ENCODE results near the gene B9D1.

B9D1 gene

DNA sequence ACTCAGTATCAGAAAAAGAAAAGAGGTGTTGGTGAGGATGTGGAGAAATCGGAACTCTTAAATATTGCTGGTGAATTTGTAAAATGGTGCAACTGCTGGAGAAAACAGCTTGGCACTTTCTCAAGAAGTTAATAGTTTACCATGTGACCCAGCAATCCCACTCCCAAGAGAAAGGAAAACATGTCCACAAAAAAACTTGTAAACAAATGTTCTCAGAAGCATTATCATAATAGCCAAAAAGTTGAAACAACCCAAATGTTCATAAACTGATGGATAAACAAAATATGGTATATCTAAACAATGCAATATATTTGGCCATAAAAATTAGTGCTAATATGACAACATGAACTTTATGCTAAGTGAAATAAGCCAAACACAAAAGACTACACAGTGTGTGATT, 13.2 kb upstream of the B9D1 start:
- no peaks in the 10 kb centered on the region for H3K9me3 ChIP-seq (ENCODE audit: control insufficient read depth in 1 of 2, low read length in 2 of 2)
- no peak overlapping the region for H3K27ac ChIP-seq (ENCODE audit: low read depth, low read length)
- H3K36me3 ChIP-seq (ENCODE audit: control insufficient read depth in 1 of 2, insufficient read depth in 2 of 2, low read length in 2 of 2), result peaks cover 10 to 13% of the 10 kb centered on the region in 2 donors
- no peaks in the 10 kb centered on the region for H3K27me3 ChIP-seq (ENCODE audit: control insufficient read depth in 1 of 2, insufficient read depth in 2 of 2, low read length in 2 of 2)
- H3K4me1 ChIP-seq (ENCODE audit: control insufficient read depth in 1 of 2, insufficient read depth in 2 of 2, low read length in 2 of 2), result peaks cover 13 to 27% of the 10 kb centered on the region in 2 donors
- no peak overlapping the region for H3K9ac ChIP-seq (ENCODE audit: low read depth in 1 of 2, low read length in 2 of 2)
- H3K4me3 ChIP-seq (ENCODE audit: low read depth in 1 of 2, low read length in 2 of 2), result no peak overlapping the region

DNA sequence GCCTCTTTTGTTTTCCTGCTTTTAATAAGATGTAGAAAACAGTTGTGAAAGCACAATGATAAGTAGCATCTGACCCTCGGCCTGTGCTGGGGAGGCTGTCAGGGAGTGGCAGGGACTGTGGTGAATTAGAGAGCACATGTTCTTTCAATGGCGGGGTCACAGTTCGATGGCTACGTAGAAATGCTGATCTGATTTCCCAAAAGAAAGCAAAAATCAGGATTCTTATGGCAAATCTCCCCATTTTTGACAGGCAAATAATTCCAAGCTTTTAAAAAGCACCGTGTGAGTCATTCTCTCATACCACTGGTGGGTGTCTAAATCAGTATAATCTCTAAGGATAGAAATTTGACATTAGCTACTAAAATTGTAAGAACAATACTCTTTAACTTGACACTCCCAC, 11.6 kb upstream of the B9D1 start:
- no peaks in the 10 kb centered on the region for H3K27me3 ChIP-seq (ENCODE audit: control insufficient read depth in 1 of 2, insufficient read depth in 2 of 2, low read length in 2 of 2)
- no peak overlapping the region for H3K9ac ChIP-seq (ENCODE audit: low read depth in 1 of 2, low read length in 2 of 2)
- no peak overlapping the region for H3K27ac ChIP-seq (ENCODE audit: low read depth, low read length)
- no peaks in the 10 kb centered on the region for H3K9me3 ChIP-seq (ENCODE audit: control insufficient read depth in 1 of 2, low read length in 2 of 2)
- H3K4me3 ChIP-seq (ENCODE audit: low read depth in 1 of 2, low read length in 2 of 2), result no peak overlapping the region
- peaks cover 10 to 31% of the 10 kb centered on the region in 2 donors for H3K4me1 ChIP-seq (ENCODE audit: control insufficient read depth in 1 of 2, insufficient read depth in 2 of 2, low read length in 2 of 2)
- no peaks in the 10 kb centered on the region for H3K36me3 ChIP-seq (ENCODE audit: control insufficient read depth in 1 of 2, insufficient read depth in 2 of 2, low read length in 2 of 2)

DNA sequence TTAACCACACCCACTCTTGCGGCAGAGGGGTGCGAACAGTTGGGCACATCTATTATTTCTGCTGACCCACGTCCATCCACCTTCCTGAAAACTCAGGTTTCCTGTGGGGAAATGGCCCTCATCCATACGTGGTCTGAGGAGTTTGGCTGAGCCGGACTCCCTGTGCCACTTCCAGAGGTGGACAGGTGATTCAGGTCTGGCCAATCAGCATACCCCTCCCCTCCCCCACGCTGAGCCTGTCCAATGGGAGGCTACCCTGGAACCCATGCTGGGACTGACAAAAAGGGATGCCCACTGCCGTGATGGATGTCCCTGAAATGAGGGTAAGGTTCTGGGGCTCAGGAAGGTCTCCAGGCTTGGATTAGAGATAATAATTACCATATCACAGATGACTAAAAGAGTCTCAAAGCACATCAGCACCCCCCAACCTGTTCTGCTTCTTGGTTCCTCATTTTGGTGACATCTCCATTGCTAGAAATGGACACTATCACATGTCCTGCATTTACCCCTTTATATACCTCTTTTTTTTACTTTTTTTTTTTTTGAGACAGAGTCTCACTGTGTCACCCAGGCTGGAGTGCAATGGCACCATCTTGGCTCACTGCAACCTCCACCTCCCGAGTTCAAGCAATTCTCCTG, 10.5 kb upstream of the B9D1 start:
- H3K9me3 ChIP-seq (ENCODE audit: control insufficient read depth in 1 of 2, low read length in 2 of 2), result no peaks in the 10 kb centered on the region
- H3K27me3 ChIP-seq (ENCODE audit: control insufficient read depth in 1 of 2, insufficient read depth in 2 of 2, low read length in 2 of 2), result no peaks in the 10 kb centered on the region
- H3K9ac ChIP-seq (ENCODE audit: low read depth in 1 of 2, low read length in 2 of 2), result no peak overlapping the region
- peaks cover 14 to 31% of the 10 kb centered on the region in 2 donors for H3K4me1 ChIP-seq (ENCODE audit: control insufficient read depth in 1 of 2, insufficient read depth in 2 of 2, low read length in 2 of 2)
- H3K36me3 ChIP-seq (ENCODE audit: control insufficient read depth in 1 of 2, insufficient read depth in 2 of 2, low read length in 2 of 2), result no peaks in the 10 kb centered on the region
- H3K4me3 ChIP-seq (ENCODE audit: low read depth in 1 of 2, low read length in 2 of 2), result no peak overlapping the region
- H3K27ac ChIP-seq (ENCODE audit: low read depth, low read length), result no peak overlapping the region

DNA sequence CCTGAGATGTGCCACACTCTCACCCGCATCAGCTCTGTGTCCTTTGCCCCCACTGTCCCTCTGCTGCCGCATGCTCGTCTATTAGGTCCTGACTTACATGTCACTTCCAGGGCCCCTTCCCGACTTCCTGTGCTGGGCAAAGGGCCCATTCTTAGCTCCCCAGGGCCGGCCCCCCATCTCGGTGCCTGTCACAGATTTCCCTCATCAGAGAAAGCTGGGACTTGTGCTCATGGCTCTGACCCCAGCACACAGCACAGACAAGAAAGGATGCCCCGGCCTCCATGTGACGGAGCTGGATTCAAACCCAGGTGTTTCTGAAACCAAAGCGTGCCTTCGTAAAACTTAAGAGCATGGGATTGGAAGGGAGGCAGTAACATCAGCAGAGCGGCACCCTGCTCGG, 9.9 kb upstream of the B9D1 start:
- no peak overlapping the region for H3K4me3 ChIP-seq (ENCODE audit: low read depth in 1 of 2, low read length in 2 of 2)
- H3K27me3 ChIP-seq (ENCODE audit: control insufficient read depth in 1 of 2, insufficient read depth in 2 of 2, low read length in 2 of 2), result no peaks in the 10 kb centered on the region
- peaks cover 14 to 31% of the 10 kb centered on the region in 2 donors for H3K4me1 ChIP-seq (ENCODE audit: control insufficient read depth in 1 of 2, insufficient read depth in 2 of 2, low read length in 2 of 2)
- H3K9me3 ChIP-seq (ENCODE audit: control insufficient read depth in 1 of 2, low read length in 2 of 2), result no peaks in the 10 kb centered on the region
- no peak overlapping the region for H3K9ac ChIP-seq (ENCODE audit: low read depth in 1 of 2, low read length in 2 of 2)
- H3K36me3 ChIP-seq (ENCODE audit: control insufficient read depth in 1 of 2, insufficient read depth in 2 of 2, low read length in 2 of 2), result no peaks in the 10 kb centered on the region
- no peak overlapping the region for H3K27ac ChIP-seq (ENCODE audit: low read depth, low read length)

DNA sequence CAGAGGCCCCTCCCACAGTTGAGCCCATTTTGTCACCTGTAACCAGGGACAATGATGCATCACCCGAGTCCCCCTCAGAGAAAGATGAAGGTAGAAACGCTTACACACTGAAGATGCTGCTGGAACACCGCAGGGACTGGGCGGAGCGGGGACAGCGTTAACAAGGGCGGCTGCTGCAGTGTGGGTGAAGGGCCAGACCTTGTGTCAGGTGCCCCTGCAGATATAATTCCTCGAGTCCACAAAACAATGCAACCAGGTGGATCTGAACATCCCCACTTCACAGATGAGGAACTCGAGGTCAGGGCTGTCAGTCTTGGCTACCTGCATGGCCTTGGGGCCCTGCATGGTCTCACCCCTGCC, 9.5 kb upstream of the B9D1 start:
- Histone ChIP-seq H3K9me3 (ENCODE audit: control insufficient read depth in 1 of 2, low read length in 2 of 2) (no peaks in the 10 kb centered on the region), H3K9ac (ENCODE audit: low read depth in 1 of 2, low read length in 2 of 2) (no peak overlapping the region), H3K4me3 (ENCODE audit: low read depth in 1 of 2, low read length in 2 of 2) (no peak overlapping the region), H3K4me1 (ENCODE audit: control insufficient read depth in 1 of 2, insufficient read depth in 2 of 2, low read length in 2 of 2) (peaks cover 12 to 29% of the 10 kb centered on the region in 2 donors), H3K27ac (ENCODE audit: low read depth, low read length) (no peak overlapping the region), H3K36me3 (ENCODE audit: control insufficient read depth in 1 of 2, insufficient read depth in 2 of 2, low read length in 2 of 2) (no peaks in the 10 kb centered on the region), H3K27me3 (ENCODE audit: control insufficient read depth in 1 of 2, insufficient read depth in 2 of 2, low read length in 2 of 2) (no peaks in the 10 kb centered on the region)

DNA sequence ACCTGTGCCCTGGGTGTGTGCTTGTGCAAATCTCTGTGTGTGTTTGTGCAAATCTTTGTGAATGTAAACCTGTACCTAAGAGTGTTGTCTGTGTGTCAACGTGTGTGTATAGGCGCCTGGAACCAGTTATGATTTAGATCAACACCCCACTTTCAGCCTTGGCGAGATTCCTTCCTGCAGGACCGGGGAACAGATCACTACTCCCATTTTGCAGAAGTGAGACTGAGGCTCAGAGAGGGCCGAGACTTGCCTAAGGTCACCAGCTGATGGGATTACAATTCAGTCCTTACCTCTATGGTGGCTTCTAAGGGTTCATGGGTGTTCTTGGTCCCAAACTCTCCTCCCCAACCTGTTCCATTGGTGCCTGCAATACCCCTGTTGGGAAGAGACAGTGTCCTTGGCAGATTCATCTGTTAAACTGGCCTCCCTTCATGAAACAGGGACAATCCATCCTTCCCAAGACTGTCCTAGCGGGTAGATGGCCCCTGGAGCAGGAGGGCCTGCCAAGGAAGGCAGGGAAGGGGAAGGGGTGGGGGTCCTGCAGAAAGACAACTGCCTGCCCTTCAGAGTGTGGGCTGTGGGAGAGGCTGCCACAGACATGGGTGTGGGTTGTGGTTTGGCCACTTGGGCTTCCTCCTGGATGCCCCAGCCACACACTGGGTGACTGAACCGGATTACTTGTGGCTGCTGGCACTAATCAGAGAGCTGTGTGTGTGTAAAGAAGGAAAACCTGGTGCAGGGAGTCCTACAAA, 8.9 kb upstream of the B9D1 start:
- Histone ChIP-seq H3K36me3 (ENCODE audit: control insufficient read depth in 1 of 2, insufficient read depth in 2 of 2, low read length in 2 of 2) (no peaks in the 10 kb centered on the region), H3K27me3 (ENCODE audit: control insufficient read depth in 1 of 2, insufficient read depth in 2 of 2, low read length in 2 of 2) (no peaks in the 10 kb centered on the region), H3K9ac (ENCODE audit: low read depth in 1 of 2, low read length in 2 of 2) (no peak overlapping the region), H3K4me3 (ENCODE audit: low read depth in 1 of 2, low read length in 2 of 2) (no peak overlapping the region), H3K9me3 (ENCODE audit: control insufficient read depth in 1 of 2, low read length in 2 of 2) (no peaks in the 10 kb centered on the region), H3K27ac (ENCODE audit: low read depth, low read length) (no peak overlapping the region), H3K4me1 (ENCODE audit: control insufficient read depth in 1 of 2, insufficient read depth in 2 of 2, low read length in 2 of 2) (peaks cover 10 to 26% of the 10 kb centered on the region in 2 donors)

DNA sequence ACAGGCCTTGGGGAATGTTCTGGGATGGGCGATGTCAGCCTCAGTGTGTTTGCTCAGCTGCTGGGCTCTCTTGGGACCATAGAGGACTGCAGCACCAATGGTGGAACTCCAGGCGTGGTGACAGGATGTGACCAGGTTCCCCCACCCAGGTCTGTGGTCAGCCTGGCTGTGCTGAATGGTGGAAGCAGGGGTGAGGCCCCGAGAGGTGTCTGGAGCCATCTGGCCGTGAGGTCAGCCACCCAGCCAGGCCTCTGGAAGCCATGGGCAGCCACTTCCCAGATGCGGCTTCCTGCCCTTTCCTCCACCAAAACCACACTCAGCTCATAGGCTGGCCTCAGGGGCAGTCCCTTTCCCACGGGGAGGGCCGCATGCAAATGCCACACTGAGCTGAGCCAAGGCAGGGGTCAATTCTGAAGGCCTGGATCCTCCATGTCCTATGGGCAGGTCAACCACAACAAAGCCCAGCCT, 8.0 kb upstream of the B9D1 start:
- H3K27ac ChIP-seq (ENCODE audit: low read depth, low read length), result no peak overlapping the region
- peaks cover 10 to 26% of the 10 kb centered on the region in 2 donors for H3K4me1 ChIP-seq (ENCODE audit: control insufficient read depth in 1 of 2, insufficient read depth in 2 of 2, low read length in 2 of 2)
- H3K4me3 ChIP-seq (ENCODE audit: low read depth in 1 of 2, low read length in 2 of 2), result no peak overlapping the region
- no peaks in the 10 kb centered on the region for H3K9me3 ChIP-seq (ENCODE audit: control insufficient read depth in 1 of 2, low read length in 2 of 2)
- no peak overlapping the region for H3K9ac ChIP-seq (ENCODE audit: low read depth in 1 of 2, low read length in 2 of 2)
- H3K27me3 ChIP-seq (ENCODE audit: control insufficient read depth in 1 of 2, insufficient read depth in 2 of 2, low read length in 2 of 2), result no peaks in the 10 kb centered on the region
- H3K36me3 ChIP-seq (ENCODE audit: control insufficient read depth in 1 of 2, insufficient read depth in 2 of 2, low read length in 2 of 2), result no peaks in the 10 kb centered on the region

DNA sequence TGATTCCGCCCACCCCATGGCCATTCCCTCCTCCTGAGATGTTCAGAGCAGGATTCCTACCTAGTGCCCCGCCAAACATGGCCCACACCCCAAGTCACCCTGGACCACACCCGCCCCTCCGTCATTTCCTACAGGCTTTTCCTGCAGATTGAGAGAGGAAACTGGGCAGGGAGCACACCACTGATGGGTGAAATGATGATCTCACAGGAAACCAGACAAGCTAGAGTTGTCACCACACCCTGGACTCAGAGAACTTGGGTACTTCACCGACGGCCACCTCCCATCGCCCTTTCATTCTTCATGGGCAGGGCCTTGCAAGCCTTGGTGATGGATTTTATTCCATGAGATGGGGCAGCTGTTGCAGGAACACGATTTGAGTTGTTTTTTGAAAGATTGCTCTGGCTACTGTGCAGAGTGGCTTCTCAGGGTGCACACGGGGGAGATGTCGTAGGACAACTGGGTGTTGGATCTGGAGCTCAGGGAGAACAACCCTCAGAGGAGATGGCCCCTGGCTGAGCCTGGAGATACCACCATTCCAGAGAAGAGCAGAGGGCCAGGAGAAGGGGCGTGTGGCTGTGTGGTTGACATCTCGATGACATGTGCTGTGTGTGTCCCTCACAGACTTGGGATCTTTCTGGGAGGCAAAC, 7.4 kb upstream of the B9D1 start:
- no peaks in the 10 kb centered on the region for H3K9me3 ChIP-seq (ENCODE audit: control insufficient read depth in 1 of 2, low read length in 2 of 2)
- no peak overlapping the region for H3K4me3 ChIP-seq (ENCODE audit: low read depth in 1 of 2, low read length in 2 of 2)
- no peak overlapping the region for H3K9ac ChIP-seq (ENCODE audit: low read depth in 1 of 2, low read length in 2 of 2)
- H3K27ac ChIP-seq (ENCODE audit: low read depth, low read length), result no peak overlapping the region
- no peaks in the 10 kb centered on the region for H3K36me3 ChIP-seq (ENCODE audit: control insufficient read depth in 1 of 2, insufficient read depth in 2 of 2, low read length in 2 of 2)
- peaks cover 10 to 26% of the 10 kb centered on the region in 2 donors for H3K4me1 ChIP-seq (ENCODE audit: control insufficient read depth in 1 of 2, insufficient read depth in 2 of 2, low read length in 2 of 2)
- H3K27me3 ChIP-seq (ENCODE audit: control insufficient read depth in 1 of 2, insufficient read depth in 2 of 2, low read length in 2 of 2), result no peaks in the 10 kb centered on the region

DNA sequence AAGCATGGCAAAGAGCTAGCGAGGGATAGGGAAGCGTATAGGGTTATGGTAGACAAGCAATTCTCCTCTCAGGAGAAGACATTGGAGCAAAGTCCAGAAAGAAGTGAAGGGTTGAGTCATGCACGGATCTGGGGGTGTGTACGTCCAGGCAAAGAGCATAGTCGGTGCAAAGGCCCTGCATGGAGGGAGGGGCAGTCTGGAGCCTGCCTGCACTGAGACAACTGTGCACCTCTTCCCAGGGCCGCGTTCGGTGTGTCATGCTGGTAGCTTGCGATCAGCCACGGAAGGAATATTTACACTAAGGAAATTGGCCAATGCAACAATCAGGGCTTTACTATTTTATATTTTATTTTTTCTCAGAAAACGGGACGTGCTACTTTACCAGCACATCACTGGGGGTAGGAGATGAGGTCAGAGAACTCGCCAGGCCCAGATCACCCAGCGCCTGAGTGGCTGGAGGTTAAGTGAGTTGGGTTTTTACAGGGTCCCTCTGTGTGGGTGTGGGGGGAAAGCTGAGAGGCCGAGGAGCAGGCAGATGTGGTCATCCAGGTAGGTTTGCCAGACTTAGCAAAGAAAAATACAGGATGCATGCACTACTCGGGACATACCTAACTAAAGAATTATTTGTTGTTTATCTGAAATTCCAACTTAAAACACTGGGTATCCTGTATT, 6.7 kb upstream of the B9D1 start:
- Histone ChIP-seq H3K36me3 (ENCODE audit: control insufficient read depth in 1 of 2, insufficient read depth in 2 of 2, low read length in 2 of 2) (no peaks in the 10 kb centered on the region), H3K9ac (ENCODE audit: low read depth in 1 of 2, low read length in 2 of 2) (no peak overlapping the region), H3K4me1 (ENCODE audit: control insufficient read depth in 1 of 2, insufficient read depth in 2 of 2, low read length in 2 of 2) (peaks cover 10 to 26% of the 10 kb centered on the region in 2 donors), H3K27me3 (ENCODE audit: control insufficient read depth in 1 of 2, insufficient read depth in 2 of 2, low read length in 2 of 2) (no peaks in the 10 kb centered on the region), H3K9me3 (ENCODE audit: control insufficient read depth in 1 of 2, low read length in 2 of 2) (no peaks in the 10 kb centered on the region), H3K27ac (ENCODE audit: low read depth, low read length) (no peak overlapping the region), H3K4me3 (ENCODE audit: low read depth in 1 of 2, low read length in 2 of 2) (peak overlapping the region in 1 of 2 donors; percentile 6)

DNA sequence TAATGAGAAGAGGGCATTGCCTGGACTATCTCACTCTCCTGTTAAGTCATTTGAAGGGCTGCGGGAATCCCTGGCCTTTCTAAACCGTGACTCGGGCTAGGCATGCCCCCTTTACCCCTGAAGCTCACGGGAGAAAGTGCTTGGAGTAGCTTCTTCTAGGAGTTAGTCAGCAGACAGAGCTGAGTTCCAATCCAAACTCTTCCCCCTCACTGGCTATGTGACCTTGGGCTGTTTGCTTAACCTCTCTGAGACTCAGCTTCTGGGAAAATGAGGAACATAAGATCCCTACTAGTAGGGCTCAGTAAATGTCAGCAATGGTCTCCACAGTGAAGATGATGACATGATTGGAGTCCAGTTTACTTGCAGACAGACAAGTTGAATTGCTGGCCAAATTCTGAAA, 5.7 kb upstream of the B9D1 start:
- no peak overlapping the region for H3K27ac ChIP-seq (ENCODE audit: low read depth, low read length)
- no peaks in the 10 kb centered on the region for H3K9me3 ChIP-seq (ENCODE audit: control insufficient read depth in 1 of 2, low read length in 2 of 2)
- peaks cover 0 to 2% of the 10 kb centered on the region in 2 donors for H3K27me3 ChIP-seq (ENCODE audit: control insufficient read depth in 1 of 2, insufficient read depth in 2 of 2, low read length in 2 of 2)
- H3K36me3 ChIP-seq (ENCODE audit: control insufficient read depth in 1 of 2, insufficient read depth in 2 of 2, low read length in 2 of 2), result no peaks in the 10 kb centered on the region
- H3K4me3 ChIP-seq (ENCODE audit: low read depth in 1 of 2, low read length in 2 of 2), result no peak overlapping the region
- no peak overlapping the region for H3K9ac ChIP-seq (ENCODE audit: low read depth in 1 of 2, low read length in 2 of 2)
- peaks cover 14 to 29% of the 10 kb centered on the region in 2 donors for H3K4me1 ChIP-seq (ENCODE audit: control insufficient read depth in 1 of 2, insufficient read depth in 2 of 2, low read length in 2 of 2)

All from duodenal mucosa (tissue), 2 donors.